Measurements from ENCODE around the gene PALMD. TPM values are rescaled to one million over a fixed set of nuclear protein-coding genes. Genes with fewer than 3 reads are reported as not detected.

Gene PALMD
- total RNA-seq, 1 donor from 2014 or later = 212 TPM

DNA sequence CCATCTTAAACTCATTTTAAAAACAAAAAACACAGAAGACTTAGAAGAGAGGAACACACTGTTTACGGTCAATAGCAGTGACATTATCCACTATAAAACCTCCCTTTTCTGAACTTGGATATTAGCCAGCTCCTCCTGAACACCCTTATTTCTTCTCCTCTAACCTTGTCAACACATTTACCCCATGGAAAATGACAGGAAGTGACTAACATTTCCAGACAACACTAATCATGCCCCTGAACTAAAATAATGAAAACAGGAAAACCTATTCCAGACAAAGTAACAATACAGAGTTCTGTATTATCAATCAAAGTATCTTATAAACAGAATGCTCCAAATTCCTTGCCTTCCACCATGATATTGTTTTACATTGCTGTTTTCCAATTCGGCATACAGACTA lies 45.3 kb downstream of the PALMD start:
- DNase-seq (ENCODE audit: low spot score) = no peak

DNA sequence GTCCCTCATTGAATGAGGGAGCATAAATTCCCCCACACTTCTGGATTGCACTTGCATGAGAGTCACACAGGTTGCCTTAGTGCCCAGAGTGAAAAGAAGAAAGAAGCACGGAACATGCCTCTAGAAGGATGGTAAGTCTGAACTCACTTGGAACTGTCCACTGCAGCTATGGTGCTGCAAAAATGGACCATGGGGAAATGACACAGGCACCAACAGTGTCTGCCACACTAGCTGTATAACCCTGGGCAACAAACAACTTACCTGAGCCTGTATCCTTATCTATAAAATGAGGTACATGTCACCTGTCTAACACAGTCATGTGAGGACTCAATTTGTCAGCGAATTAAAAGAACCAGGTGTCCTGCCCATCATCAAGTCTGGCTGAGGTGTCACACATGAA lies 50.7 kb downstream of the PALMD start:
- DNase-seq (ENCODE audit: low spot score) = no peak

DNA sequence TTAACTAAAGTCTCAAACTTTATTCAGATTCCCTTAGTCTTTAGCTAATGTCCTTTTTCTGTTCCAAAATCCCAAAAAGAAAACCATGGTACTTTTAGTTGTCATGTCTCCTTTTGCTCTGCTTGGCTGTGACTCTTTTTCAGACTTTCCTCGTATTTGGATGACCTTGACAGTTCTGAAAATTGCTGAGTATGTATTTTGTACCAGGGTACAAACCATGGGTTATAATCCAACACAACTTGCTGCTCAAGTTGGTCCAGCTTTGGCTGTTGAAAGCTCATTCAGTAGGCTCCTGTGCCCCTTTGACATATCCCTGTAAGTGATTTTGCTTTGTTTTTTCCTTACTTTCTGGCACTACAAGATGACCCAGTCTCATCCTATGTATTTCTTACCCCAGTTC lies 51.7 kb downstream of the PALMD start:
- no peak for DNase-seq (ENCODE audit: low spot score)

DNA sequence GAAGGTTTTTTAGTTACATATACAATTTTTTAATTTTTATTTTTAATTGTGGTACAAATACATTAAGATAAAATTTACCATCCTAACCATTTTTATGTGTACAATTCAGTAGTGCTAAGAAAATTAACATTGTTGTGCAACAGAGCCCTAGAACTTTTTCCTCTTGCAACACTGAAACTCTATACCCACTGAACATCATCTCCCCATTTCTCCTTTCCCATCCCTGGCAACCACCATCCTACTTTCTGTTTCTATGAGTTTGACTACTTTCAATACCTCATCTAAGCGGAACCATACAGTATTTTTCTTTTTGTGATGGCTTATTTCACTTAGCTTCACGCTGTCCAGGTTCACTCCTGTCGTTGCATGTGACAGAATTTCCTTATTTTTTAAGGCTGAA lies 54.1 kb downstream of the PALMD start:
- DNase-seq (ENCODE audit: low spot score) = no peak

DNA sequence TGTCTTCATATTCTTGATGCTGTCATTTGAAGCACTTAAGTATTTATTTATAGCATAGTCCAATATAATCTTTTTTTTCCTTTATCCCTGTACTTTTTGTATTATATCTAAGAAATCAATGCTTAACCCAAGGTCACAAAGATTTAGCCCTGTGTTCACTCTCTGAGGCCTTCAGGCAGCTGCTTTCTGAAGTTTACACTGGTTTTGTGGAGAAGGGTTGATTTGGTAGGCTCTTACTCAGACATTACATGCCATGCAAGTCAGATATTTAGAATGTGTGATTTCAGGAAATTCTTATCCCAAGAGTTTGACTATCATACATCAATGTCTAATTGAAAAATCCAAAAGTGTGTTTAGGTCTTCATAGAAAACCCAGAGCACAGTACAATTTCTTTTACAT lies 56.3 kb downstream of the PALMD start:
- no peak for DNase-seq (ENCODE audit: low spot score)

DNA sequence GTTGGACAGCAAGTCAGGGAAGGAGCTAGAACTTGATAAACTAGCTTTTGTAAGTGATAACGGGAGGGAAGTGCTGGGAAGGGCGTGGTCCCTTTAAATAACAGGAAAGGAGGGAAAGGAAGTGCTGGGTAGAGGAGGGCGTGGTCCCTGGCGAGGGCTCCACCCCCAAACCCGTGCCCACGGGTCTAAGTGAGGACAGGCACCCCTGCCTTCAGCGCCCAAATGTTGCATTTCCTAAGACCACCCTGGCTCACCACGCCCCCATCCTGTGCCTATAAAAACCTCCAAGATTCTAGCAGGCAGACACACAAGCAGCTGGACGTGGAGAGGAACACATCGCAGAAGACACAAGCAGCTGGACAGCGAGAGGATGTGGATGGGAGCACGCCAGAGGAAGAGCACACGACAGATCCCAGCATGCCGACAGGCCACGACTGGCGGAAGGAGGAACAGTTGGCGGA lies 58.5 kb downstream of the PALMD start:
- no peak for DNase-seq (ENCODE audit: low spot score)

DNA sequence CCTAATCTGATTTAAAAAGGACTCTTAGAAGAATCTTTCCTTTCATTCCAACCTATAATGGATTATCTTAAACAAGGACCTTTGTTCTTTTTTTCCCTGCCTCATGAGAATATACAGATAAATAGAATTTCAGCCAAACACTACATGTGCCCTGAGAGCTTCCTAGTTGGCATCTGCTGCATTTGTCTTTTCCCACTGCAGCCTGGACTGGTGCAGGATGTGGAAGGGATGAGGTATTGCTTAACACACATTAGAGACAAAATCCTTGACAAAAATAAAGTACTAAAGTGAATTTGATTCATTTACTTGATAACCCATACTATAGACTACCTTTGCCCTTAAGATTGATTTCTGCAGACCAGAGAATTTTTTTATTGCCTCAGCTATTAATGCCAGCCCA lies 59.5 kb downstream of the PALMD start:
- DNase-seq (ENCODE audit: low spot score) = no peak

DNA sequence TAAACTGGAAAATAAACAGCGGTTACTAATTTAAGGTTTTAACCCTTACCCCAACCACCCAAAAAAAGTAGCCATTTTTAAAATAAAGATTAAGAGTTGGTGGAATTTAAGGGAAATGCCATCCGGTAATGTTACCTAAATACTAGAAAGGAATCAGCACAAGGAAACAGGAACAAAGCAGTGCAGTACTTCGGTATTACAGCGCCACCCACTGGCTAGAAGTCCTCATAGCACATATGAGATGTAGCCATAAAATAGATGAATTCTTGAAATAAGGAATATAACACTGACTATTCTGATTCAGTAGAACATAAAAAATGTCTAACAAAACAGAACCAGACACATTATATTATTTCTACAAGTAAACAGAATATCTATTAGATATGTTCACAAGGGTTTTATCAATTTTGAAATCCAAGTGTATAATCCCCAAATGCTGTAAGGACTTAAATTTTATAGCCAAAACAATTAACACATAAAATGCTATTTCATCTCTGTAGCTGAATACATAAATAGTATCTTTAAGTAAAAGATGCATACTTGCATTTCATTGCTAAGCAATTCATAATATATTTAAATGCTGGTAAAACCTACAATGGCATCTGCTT lies 61.7 kb downstream of the PALMD start:
- DNase-seq (ENCODE audit: low spot score) = no peak

DNA sequence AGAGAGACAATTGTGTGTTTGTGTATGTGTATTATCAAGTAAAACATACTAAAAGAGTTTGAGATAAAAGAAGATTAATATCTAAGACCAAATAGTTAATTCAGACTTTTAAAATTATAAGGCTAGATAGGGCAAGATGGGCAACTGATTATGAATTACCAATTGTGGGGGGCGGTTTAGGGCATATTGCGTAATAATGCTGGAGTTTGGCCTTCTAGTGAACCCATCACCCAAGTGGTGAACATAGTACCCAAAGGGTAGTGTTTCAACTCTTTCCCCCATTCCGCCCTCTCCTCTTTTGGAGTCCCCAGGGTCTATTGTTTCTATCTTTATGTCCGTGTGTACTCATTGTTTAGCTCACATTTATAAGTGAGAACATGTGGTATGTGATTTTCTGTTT lies 65.1 kb downstream of the PALMD start:
- no peak for DNase-seq (ENCODE audit: low spot score)

DNA sequence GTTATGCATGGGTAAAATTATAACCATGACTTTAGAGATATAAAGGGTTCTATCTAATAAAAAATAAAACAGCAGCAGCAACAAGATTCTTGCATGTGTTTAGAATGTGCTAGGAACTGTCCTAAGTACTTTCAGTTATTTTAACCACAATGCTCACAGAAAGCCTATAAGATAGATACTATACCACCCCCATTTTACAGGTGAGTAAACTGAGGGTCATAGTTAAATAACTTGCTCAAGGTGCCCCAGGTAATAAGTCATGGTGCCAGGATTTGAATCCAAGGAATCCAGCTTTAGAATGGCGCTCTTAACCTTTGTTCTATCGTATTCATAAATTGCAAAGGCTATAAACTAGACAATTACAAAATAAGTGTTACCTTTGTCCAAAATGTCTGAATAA lies 67.1 kb downstream of the PALMD start:
- no peak for DNase-seq (ENCODE audit: low spot score)

DNA sequence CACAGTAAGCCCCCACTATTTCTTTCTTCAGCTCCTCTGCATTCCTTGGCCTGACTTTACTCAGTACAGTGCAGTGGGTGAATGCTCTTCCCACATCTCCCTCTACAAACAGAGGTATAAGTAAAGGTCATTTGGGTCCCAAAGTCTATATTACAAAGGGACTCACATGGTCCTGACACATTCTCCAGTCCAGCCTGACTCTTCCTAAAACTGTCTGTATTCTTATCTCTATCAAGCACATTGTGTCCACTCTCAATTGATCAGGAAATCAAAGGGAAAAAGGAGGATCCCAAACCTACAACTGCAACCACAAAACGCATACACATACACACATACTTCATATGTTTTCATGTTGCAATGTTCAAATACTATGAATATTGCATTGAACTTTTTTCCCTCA lies 71.1 kb downstream of the PALMD start:
- no peak for DNase-seq (ENCODE audit: low spot score)

DNA sequence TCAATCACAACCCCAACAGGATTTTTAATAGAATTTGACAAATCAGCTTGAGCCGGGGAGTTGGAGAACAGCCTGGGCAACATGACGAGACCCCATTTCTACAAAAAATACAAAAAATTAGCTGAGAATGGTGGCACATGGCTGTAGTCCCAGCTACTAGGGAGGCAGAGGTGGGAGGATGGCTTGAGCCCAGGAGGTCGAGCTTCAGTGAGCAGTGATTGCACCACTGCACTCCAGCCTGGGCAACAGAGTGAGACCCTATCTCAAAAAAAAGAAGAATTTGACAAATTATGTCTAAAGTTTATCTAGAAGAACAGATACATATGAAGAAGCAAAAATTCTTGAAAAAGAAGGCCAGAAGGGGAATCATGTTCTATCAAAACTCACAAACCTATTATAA lies 77.3 kb downstream of the PALMD start:
- no peak for DNase-seq (ENCODE audit: low spot score)

DNA sequence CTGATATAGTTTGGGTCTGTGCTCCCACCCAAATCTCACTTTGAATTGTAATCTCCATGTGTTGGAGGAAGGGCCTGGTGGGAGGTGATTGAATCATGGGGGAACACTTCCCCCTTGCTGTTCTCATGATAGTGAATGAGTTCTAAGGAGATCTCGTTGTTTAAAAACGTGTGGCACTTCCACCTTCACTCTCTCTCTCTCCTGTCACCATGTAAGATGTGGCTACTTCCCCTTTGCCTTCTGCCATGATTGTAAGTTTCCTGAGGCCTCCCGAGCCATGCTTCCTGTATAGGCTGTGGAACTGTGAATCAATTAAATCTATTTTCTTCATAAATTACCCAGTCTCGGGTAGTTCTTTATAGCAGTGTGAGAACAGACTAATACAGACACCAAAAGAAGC lies 80.1 kb downstream of the PALMD start:
- no peak for DNase-seq (ENCODE audit: low spot score)

DNA sequence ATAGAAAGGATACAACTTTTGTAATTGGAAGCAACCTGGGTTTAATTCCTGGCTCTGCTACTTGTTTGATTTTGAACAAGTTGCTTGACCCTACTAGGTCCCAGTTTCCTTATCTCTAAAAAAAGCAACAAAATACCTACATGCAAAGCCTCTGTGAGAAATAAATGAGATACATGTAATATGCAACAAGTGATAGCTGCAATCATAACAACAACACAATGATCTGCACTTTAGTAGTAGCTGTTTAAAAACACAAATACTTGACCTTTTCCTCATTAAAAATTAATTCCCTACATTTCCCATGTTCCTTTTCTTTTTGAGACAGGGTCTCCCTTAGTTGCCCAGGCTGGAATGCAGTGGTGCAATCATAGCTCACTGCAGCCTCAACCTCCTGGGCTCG lies 80.5 kb downstream of the PALMD start:
- no peak for DNase-seq (ENCODE audit: low spot score)

DNA sequence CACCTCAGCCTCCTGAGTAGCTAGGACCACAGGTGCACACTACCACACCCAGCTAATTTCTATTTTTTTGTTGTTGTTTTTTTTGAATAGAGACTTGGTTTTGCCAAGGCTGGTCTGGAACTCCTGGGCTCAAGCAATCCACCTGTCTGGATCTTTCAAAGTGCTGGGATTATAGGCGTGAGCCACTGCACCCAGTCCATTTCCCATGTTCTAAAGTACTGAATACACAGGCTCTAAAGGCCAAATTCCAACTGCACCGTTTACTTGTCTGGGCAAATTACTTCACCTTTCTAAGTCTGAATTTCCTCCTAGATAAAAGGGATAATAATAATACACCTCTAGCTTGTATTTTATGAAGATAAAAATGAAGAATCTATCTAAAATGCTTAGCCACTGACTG lies 80.9 kb downstream of the PALMD start:
- DNase-seq (ENCODE audit: low spot score) = no peak

DNA sequence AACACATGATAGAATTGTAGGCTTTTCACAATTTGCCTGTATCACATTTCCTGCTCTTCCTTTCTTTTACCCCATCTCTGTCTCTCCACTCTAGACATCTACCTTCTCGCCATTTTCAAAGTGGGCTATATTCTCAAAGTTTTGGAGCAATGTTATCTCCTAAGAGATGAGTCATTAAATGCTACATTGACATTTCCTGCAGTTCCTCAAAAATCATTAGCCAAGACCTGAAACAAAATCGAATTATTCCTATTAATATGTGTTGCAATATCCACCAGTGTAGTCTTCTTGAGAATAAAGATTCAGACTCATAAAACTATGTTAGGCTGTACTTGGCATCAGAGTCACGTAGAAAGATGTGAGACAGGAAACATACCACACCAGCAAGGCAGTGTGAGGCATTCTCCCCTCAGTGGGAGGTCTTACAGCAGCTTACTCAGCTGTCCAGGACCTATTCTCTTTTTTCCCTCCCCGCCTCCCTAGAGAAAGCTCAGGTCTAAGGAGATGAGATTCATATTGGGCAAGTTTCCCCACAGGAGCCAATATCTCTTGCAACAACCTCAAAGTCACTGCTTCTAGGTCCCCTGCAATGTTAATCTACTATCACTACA lies 81.8 kb downstream of the PALMD start:
- no peak for DNase-seq (ENCODE audit: low spot score)

DNA sequence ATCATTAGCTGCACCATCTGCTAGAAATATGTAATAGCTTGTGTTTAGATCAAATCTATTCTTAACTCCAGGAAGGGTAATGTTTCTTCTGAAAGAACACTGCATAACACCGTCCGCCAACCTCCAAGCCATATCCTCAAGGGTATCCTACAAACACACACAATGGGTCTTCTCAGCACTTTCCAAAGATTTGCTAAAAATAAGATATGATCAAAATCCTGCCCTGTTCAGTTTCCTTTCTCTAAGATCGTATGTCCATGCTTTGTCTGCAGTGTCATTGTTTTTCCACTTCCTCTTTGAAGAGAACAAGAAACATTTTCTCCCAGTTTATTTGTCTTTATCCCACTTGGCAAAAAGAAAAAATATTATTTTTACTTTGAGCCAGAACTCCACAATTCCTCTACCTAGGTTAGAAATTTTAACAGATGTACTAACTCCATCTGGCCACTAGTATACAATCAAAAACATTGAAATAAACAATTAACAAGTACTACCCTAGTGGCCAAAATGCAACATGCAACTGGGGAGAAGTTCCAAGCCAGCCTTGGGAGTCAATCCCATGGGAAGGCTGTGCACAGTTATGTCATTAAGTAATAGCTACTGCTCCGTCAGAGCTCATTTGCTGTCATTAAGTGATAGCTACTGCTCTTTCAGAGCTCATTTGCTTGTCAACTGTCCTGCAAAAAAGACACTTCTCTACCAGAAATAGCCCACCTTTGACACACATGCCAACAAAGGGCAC lies 82.8 kb downstream of the PALMD start:
- no peak for DNase-seq (ENCODE audit: low spot score)

DNA sequence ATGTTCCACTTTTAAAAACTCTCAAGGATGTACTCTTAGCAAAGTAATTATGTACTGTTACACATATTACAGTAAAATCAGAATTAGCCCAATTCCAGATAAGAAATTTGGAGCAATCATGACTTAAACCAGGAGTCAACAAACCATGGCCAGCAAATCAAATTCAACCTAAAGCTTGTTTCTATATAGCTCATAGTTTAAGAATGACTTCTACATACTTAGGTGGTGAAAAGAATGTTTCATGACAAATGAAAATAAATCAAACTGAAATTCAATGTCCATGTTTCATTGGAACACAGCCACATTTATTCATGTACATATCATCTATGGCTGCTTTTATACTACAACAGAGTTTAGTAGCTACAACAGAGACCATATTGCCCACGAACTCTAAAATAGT lies 85.5 kb downstream of the PALMD start:
- no peak for DNase-seq (ENCODE audit: low spot score)

DNA sequence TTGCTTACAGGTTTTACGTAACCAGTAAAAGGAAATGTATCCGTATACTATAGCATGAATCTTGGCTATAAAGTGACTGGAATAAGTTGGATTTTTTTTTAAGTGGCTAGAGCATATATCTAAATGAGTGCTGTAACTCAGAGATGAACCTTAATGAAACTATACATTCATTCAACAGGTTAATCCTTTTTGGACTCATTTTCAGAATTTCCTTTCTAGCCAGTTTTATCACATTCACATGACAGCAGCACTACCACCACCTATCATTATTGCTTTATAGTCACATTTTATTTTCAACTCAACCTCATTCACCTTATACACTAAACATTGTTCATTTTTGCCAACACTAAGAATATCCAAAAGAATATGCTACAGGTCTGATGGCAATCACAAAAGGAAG lies 89.9 kb downstream of the PALMD start:
- DNase-seq (ENCODE audit: low spot score) = no peak

DNA sequence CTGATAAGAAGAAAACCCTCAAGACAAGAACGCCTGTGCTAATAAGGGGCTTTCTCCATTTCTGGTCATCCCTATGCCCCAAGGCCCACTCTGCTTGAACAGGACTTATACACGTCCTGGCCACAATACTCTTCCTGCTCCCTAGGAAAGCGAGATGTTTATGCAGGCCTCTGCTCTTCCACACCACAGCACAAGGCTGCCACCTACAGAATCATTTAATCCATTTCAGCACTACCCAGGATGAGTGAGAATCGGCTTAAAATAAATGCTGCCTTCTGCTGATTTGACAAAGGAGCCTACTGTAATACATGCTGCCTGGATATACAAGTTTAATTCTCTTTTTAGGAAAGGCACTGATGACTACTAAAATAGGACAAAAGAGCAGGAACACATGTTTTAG lies 91.1 kb downstream of the PALMD start:
- no peak for DNase-seq (ENCODE audit: low spot score)

DNA sequence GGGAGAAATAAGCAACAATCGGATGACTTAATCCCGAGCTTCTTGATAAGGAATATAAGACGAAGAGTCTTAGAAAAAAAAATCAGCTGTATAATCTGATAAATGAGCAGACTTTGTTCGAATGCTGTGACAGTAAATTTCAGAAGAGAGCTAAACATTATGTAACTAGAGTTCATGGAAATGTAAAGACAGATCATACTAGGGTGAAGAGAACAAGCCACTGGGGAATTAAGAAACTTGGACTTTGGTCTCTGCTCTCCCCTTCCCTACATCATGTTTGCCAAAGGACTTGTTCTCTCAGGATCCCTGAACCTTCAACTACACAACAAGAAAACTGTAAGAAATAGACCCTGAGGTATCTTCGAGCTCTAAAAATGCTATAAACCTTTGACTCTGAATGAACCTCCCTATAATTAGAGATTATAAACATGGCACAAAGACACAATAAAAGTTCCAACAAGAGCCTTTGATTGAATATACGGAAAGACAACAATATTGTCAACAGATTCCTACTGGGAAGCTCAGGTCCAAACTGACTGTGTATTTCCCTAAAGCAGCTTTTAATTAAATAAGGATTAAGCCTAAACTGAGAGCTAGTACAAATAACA lies 93.0 kb downstream of the PALMD start:
- DNase-seq (ENCODE audit: low spot score) = no peak

DNA sequence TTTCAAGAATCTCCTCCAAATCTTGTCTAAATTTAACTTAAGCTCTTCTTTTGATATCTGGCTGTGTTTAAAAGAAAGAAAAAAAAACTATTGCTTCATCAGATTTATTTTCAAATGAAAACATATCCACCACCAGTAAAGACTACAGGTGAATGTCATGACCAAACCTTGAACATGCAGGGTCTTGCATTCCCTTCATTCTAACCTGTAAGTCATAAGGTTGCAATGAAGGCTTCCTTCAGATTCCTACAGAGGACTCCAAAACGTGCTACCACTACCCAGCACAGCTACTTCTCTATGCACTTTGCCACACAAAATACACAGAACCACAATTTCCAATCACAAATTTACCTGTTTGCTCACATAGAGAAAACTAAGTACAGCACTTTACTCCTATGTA lies 94.2 kb downstream of the PALMD start:
- no peak for DNase-seq (ENCODE audit: low spot score)
